ENCODE measurements around the gene FAF1. TPM values are rescaled to one million over a fixed set of nuclear protein-coding genes. Genes with fewer than 3 reads are reported as not detected.
A peak's percentile ranks its signal among the peaks of the same experiment; 100 is the strongest.

Gene FAF1
- total and polyA plus RNA-seq, 2 of the 8 experiments (the other 6 are each of a cell fraction or from before 2014, with no cell fraction given) = 10.8 to 65.9 TPM

GRCh38 chr1:50416553-50417453 is 543.3 kb downstream of the FAF1 start (continued):
- peak; percentile 9 to 51; a peak in 1 of 4 replicates for TF ChIP-seq SIN3A (conservative IDR thresholded peaks at IDR 0.05 in 1 of 2, IDR thresholded peaks at IDR 0.05 in 1 of 2; ENCODE audit: low read depth in 1 of 2, low read length in 2 of 2)
- no peak for TF ChIP-seq POLR2A (IDR thresholded peaks at IDR 0.05; ENCODE audit: control extremely low read depth in 1 of 2, low read depth in 2 of 2, low read length in 2 of 2)
- peak; percentile 2; the same call in 1 of the 2 replicates for TF ChIP-seq YY1 (IDR thresholded peaks at IDR 0.05; ENCODE audit: low read depth, low read length)
- no peak for TF ChIP-seq TAF1 (IDR thresholded peaks at IDR 0.05; ENCODE audit: low read depth, low read length)
- TF ChIP-seq CHD1 (IDR thresholded peaks at IDR 0.05; ENCODE audit: low read depth, low read length) = 0 out of 2 replicates have a peak, but pooled peaks have one; percentile 35
- peak; percentile 68 for TF ChIP-seq ASH2L (IDR thresholded peaks at IDR 0.05; ENCODE audit: low read length)
- TF ChIP-seq EGR1 (IDR thresholded peaks at IDR 0.05; ENCODE audit: borderline replicate concordance, low read depth, low read length) = peak; percentile 93
- TF ChIP-seq MAX (IDR thresholded peaks at IDR 0.05) = peak; percentile 85
- TF ChIP-seq USF2 (IDR thresholded peaks at IDR 0.05; ENCODE audit: low read length) = no peak
- TF ChIP-seq KDM1A (IDR thresholded peaks at IDR 0.05; ENCODE audit: borderline replicate concordance, low read length) = peak; percentile 32; the same call in 1 of the 2 replicates
- TF ChIP-seq RNF2 (IDR thresholded peaks at IDR 0.05; ENCODE audit: borderline replicate concordance, low read depth, low read length, missing control alignments, poor library complexity, severe bottlenecking) = peak; percentile 86
- TF ChIP-seq TCF12 (IDR thresholded peaks at IDR 0.05; ENCODE audit: low read depth, low read length) = peak; percentile 5; the same call in 1 of the 2 replicates

Measured in H1 (cell line).